ENCODE results near the gene ZNF23.

Gene ZNF23

DNA sequence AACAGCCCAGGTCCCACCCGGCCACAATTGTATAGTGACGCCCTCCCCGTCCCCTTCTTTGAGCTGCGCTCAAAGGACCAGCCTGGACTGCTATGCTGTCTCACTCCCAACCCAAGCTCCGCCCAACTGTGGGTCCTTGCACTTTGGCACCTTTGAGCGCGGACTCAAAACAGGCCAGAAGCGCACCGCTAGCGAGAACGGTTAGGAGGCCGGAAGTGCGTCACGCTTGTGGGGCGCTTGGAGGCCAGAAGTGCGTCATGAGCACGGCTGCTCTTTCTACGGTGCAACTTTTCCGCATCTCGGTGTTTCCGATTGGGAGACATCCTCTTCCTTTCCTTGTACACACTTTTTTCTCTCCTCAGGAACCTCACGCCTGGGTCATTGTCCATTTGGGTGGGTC, 27.1 kb upstream of the ZNF23 start, which contains the start of gene ZNF19:
Gene ZNF19, minus strand, starts transcription at position 203 of the 400 bp plus-strand sequence. CDS start 7,210 bp downstream, outside the sequence.
- Histone ChIP-seq H3K9me3 (replicated peaks in 1 of 2; ENCODE audit: control insufficient read depth in 2 of 2, insufficient read depth in 1 of 2, low read depth in 1 of 2, low read length in 2 of 2) (no peaks in the 10 kb centered on the region), H2BK120ac (ENCODE audit: low read depth, low read length) (no peak within 1 kb of the TSS), H3K23ac (ENCODE audit: low read depth, low read length, poor library complexity) (no peak within 1 kb of the TSS), H3K18ac (ENCODE audit: low read length) (no peak within 1 kb of the TSS), H3K27me3 (ENCODE audit: control insufficient read depth in 3 of 3, insufficient read depth in 3 of 3, low read depth in 1 of 3, low read length in 3 of 3) (no peaks in the 10 kb centered on the region), H2BK15ac (ENCODE audit: low read length) (no peak within 1 kb of the TSS), H3K36me3 (replicated peaks in 1 of 2; ENCODE audit: control insufficient read depth in 2 of 2, insufficient read depth in 2 of 2, low read length in 2 of 2) (no peaks in the 10 kb centered on the region), H3K14ac (ENCODE audit: low read length) (no peak within 1 kb of the TSS), H4K91ac (ENCODE audit: low read depth, low read length, poor library complexity) (no peak within 1 kb of the TSS), H3K4me3 (ENCODE audit: low read length in 2 of 2) (peak within 1 kb of the TSS in 1 of 2 donors; percentile 15), H2AK5ac (ENCODE audit: low read depth, low read length) (no peak within 1 kb of the TSS), H2BK12ac (ENCODE audit: low read length) (no peak within 1 kb of the TSS), H3K79me1 (ENCODE audit: low read depth, low read length) (no peaks in the 10 kb centered on the region), H3K9ac (ENCODE audit: low read depth, low read length, poor library complexity) (no peak within 1 kb of the TSS), H4K8ac (ENCODE audit: low read depth, low read length) (no peak within 1 kb of the TSS), H3K4me2 (ENCODE audit: insufficient read depth, low read length, poor library complexity, severe bottlenecking) (no peak within 1 kb of the TSS), H2AFZ (ENCODE audit: low read length) (no peak within 1 kb of the TSS), H3K27ac (replicated peaks; ENCODE audit: low read length) (no peak within 1 kb of the TSS), H3K4ac (ENCODE audit: low read length) (no peak within 1 kb of the TSS), H3K4me1 (ENCODE audit: control insufficient read depth in 2 of 2, insufficient read depth in 1 of 2, low read depth in 1 of 2, low read length in 2 of 2) (no peaks in the 10 kb centered on the region), H2BK5ac (ENCODE audit: low read length) (no peak within 1 kb of the TSS)
- WGBS, 2 donors (ENCODE audit: extremely low coverage in 2 of 2, insufficient read length in 2 of 2, insufficient replicate concordance in 1 of 2): no CpG with 5 or more reads among the region's 22 CpGs
- DNase-seq (ENCODE audit: low spot score): no peak

- no peak overlapping the region for H2AK5ac ChIP-seq (ENCODE audit: low read depth, low read length)
- H3K9me3 ChIP-seq (replicated peaks in 1 of 2; ENCODE audit: control insufficient read depth in 2 of 2, insufficient read depth in 1 of 2, low read depth in 1 of 2, low read length in 2 of 2): no peaks in the 10 kb centered on the region
- peak overlapping the region; percentile 85 for H3K9ac ChIP-seq (ENCODE audit: low read depth, low read length, poor library complexity)
- H2BK5ac ChIP-seq (ENCODE audit: low read length): no peak overlapping the region
- peaks cover 0 to 1% of the 10 kb centered on the region in 2 donors for H3K36me3 ChIP-seq (replicated peaks in 1 of 2; ENCODE audit: control insufficient read depth in 2 of 2, insufficient read depth in 2 of 2, low read length in 2 of 2)
- peak overlapping the region; percentile 76 for H3K27ac ChIP-seq (replicated peaks; ENCODE audit: low read length)
- H4K91ac ChIP-seq (ENCODE audit: low read depth, low read length, poor library complexity): no peak overlapping the region
- peak overlapping the region; percentile 93 for H2AFZ ChIP-seq (ENCODE audit: low read length)
- no peak overlapping the region for H3K14ac ChIP-seq (ENCODE audit: low read length)
- no peaks in the 10 kb centered on the region for H3K79me1 ChIP-seq (ENCODE audit: low read depth, low read length)
- no peak overlapping the region for H2BK15ac ChIP-seq (ENCODE audit: low read length)
- peak overlapping the region; percentile 66 for H3K4me2 ChIP-seq (ENCODE audit: insufficient read depth, low read length, poor library complexity, severe bottlenecking)
- H3K27me3 ChIP-seq (ENCODE audit: control insufficient read depth in 3 of 3, insufficient read depth in 3 of 3, low read depth in 1 of 3, low read length in 3 of 3): no peaks in the 10 kb centered on the region
- H2BK12ac ChIP-seq (ENCODE audit: low read length): no peak overlapping the region
- DNase-seq (ENCODE audit: low spot score): peak; percentile 75
- no peak overlapping the region for H3K4ac ChIP-seq (ENCODE audit: low read length)
- H3K23ac ChIP-seq (ENCODE audit: low read depth, low read length, poor library complexity): peak overlapping the region; percentile 36
- H3K4me3 ChIP-seq (ENCODE audit: low read length in 2 of 2): peak overlapping the region; percentile 76 to 98
- peak overlapping the region; percentile 45 for H4K8ac ChIP-seq (ENCODE audit: low read depth, low read length)
- no peak overlapping the region for H2BK120ac ChIP-seq (ENCODE audit: low read depth, low read length)
- peak overlapping the region; percentile 76 for H3K18ac ChIP-seq (ENCODE audit: low read length)
- H3K4me1 ChIP-seq (ENCODE audit: control insufficient read depth in 2 of 2, insufficient read depth in 1 of 2, low read depth in 1 of 2, low read length in 2 of 2): peaks cover 0 to 1% of the 10 kb centered on the region in 2 donors
- WGBS, 2 donors (ENCODE audit: extremely low coverage in 2 of 2, insufficient read length in 2 of 2, insufficient replicate concordance in 1 of 2): no CpG with 5 or more reads among the region's 44 CpGs
These were observed 22.2 kb upstream of the ZNF23 start for GRCh38 chr16:71484006-71484893.

DNA sequence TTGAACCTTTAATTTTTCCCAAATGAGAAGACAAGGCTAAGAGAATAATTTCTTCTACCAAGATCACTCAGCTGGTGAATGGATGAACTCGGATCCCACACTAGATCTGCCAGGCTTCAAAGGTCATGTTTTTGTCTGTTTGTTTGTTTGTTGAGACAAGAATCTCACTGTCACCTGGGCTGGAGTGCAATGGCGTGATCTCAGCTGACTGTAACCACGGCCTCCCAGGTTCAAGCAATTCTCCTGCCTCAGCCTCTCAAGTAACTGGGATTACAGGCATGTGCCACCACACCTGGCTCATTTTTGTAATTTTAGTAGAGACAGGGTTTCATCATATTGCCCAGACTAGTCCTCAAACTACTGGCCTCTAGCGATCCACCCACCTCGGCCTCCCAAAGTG, 20.5 kb upstream of the ZNF23 start:
- no peak for DNase-seq (ENCODE audit: low spot score)
- H3K27me3 ChIP-seq (ENCODE audit: control insufficient read depth in 3 of 3, insufficient read depth in 3 of 3, low read depth in 1 of 3, low read length in 3 of 3): no peaks in the 10 kb centered on the region
- no peak overlapping the region for H3K27ac ChIP-seq (replicated peaks; ENCODE audit: low read length)
- H3K79me1 ChIP-seq (ENCODE audit: low read depth, low read length): no peaks in the 10 kb centered on the region
- H2BK120ac ChIP-seq (ENCODE audit: low read depth, low read length): no peak overlapping the region
- no peaks in the 10 kb centered on the region for H3K9me3 ChIP-seq (replicated peaks in 1 of 2; ENCODE audit: control insufficient read depth in 2 of 2, insufficient read depth in 1 of 2, low read depth in 1 of 2, low read length in 2 of 2)
- no peak overlapping the region for H3K4ac ChIP-seq (ENCODE audit: low read length)
- WGBS, 2 donors (ENCODE audit: extremely low coverage in 2 of 2, insufficient read length in 2 of 2, insufficient replicate concordance in 1 of 2): no CpG with 5 or more reads among the region's 5 CpGs
- no peak overlapping the region for H3K23ac ChIP-seq (ENCODE audit: low read depth, low read length, poor library complexity)
- no peak overlapping the region for H3K9ac ChIP-seq (ENCODE audit: low read depth, low read length, poor library complexity)
- H3K4me2 ChIP-seq (ENCODE audit: insufficient read depth, low read length, poor library complexity, severe bottlenecking): no peak overlapping the region
- H4K8ac ChIP-seq (ENCODE audit: low read depth, low read length): no peak overlapping the region
- H3K4me1 ChIP-seq (ENCODE audit: control insufficient read depth in 2 of 2, insufficient read depth in 1 of 2, low read depth in 1 of 2, low read length in 2 of 2): peaks cover 0 to 1% of the 10 kb centered on the region in 2 donors
- no peak overlapping the region for H2BK12ac ChIP-seq (ENCODE audit: low read length)
- H4K91ac ChIP-seq (ENCODE audit: low read depth, low read length, poor library complexity): no peak overlapping the region
- H3K14ac ChIP-seq (ENCODE audit: low read length): no peak overlapping the region
- H3K4me3 ChIP-seq (ENCODE audit: low read length in 2 of 2): no peak overlapping the region
- peaks cover 0 to 18% of the 10 kb centered on the region in 2 donors for H3K36me3 ChIP-seq (replicated peaks in 1 of 2; ENCODE audit: control insufficient read depth in 2 of 2, insufficient read depth in 2 of 2, low read length in 2 of 2)
- H3K18ac ChIP-seq (ENCODE audit: low read length): no peak overlapping the region
- no peak overlapping the region for H2BK15ac ChIP-seq (ENCODE audit: low read length)
- H2AFZ ChIP-seq (ENCODE audit: low read length): no peak overlapping the region
- no peak overlapping the region for H2BK5ac ChIP-seq (ENCODE audit: low read length)
- H2AK5ac ChIP-seq (ENCODE audit: low read depth, low read length): no peak overlapping the region

GRCh38 chr16:71480956-71481355, 18.9 kb upstream of the ZNF23 start:
- WGBS, 2 donors (ENCODE audit: extremely low coverage in 2 of 2, insufficient read length in 2 of 2, insufficient replicate concordance in 1 of 2): no CpG with 5 or more reads among the region's 2 CpGs

More at GRCh38 chr16:71480956-71481355, 18.9 kb upstream of the ZNF23 start:
- no peak overlapping the region for H3K23ac ChIP-seq (ENCODE audit: low read depth, low read length, poor library complexity)
- no peak overlapping the region for H2AK5ac ChIP-seq (ENCODE audit: low read depth, low read length)
- no peak overlapping the region for H4K8ac ChIP-seq (ENCODE audit: low read depth, low read length)
- no peak overlapping the region for H3K14ac ChIP-seq (ENCODE audit: low read length)
- H2BK120ac ChIP-seq (ENCODE audit: low read depth, low read length): no peak overlapping the region
- H3K9ac ChIP-seq (ENCODE audit: low read depth, low read length, poor library complexity): no peak overlapping the region
- H3K4me1 ChIP-seq (ENCODE audit: control insufficient read depth in 2 of 2, insufficient read depth in 1 of 2, low read depth in 1 of 2, low read length in 2 of 2): peaks cover 0 to 1% of the 10 kb centered on the region in 2 donors
- no peak overlapping the region for H3K18ac ChIP-seq (ENCODE audit: low read length)
- no peak overlapping the region for H3K4me2 ChIP-seq (ENCODE audit: insufficient read depth, low read length, poor library complexity, severe bottlenecking)
- H2BK5ac ChIP-seq (ENCODE audit: low read length): no peak overlapping the region
- no peak for DNase-seq (ENCODE audit: low spot score)
- H3K4me3 ChIP-seq (ENCODE audit: low read length in 2 of 2): no peak overlapping the region
- H3K4ac ChIP-seq (ENCODE audit: low read length): no peak overlapping the region
- H3K27ac ChIP-seq (replicated peaks; ENCODE audit: low read length): no peak overlapping the region
- no peaks in the 10 kb centered on the region for H3K9me3 ChIP-seq (replicated peaks in 1 of 2; ENCODE audit: control insufficient read depth in 2 of 2, insufficient read depth in 1 of 2, low read depth in 1 of 2, low read length in 2 of 2)
- peaks cover 1 to 34% of the 10 kb centered on the region in 2 donors for H3K36me3 ChIP-seq (replicated peaks in 1 of 2; ENCODE audit: control insufficient read depth in 2 of 2, insufficient read depth in 2 of 2, low read length in 2 of 2)
- no peaks in the 10 kb centered on the region for H3K27me3 ChIP-seq (ENCODE audit: control insufficient read depth in 3 of 3, insufficient read depth in 3 of 3, low read depth in 1 of 3, low read length in 3 of 3)
- H2AFZ ChIP-seq (ENCODE audit: low read length): no peak overlapping the region
- H2BK15ac ChIP-seq (ENCODE audit: low read length): no peak overlapping the region
- no peaks in the 10 kb centered on the region for H3K79me1 ChIP-seq (ENCODE audit: low read depth, low read length)
- no peak overlapping the region for H4K91ac ChIP-seq (ENCODE audit: low read depth, low read length, poor library complexity)
- no peak overlapping the region for H2BK12ac ChIP-seq (ENCODE audit: low read length)

All from neuronal stem cell (in vitro differentiated cells).